Loucy (cell line): ENCODE measurements around the gene WNT2B.
"Not testable (repeated sequence)": the region's sequence is repeated elsewhere in the genome, so short reads cannot be mapped to it uniquely, and the experiment has no call there.

Source experiments
- CTCF ChIP-seq: fragments of 200-600 bp; sonication (generic); conservative IDR thresholded peaks from 2 replicates; pipeline ENCODE4 v1.5.1; 2014; ENCODE audit warnings: mild to moderate bottlenecking, antibody characterized with exemption, low read length
- EZH2phosphoT487 ChIP-seq: fragments of 200-600 bp; IDR thresholded peaks from 2 replicates; pipeline ENCODE4 v1.6.1; 2018; ENCODE audit warnings: antibody characterized with exemption, mild to moderate bottlenecking, moderate library complexity, borderline replicate concordance

GRCh38 chr1:112487686-112488085 is 21.1 kb upstream of the WNT2B start:
- TF ChIP-seq CTCF, EZH2phosphoT487: not testable (repeated sequence)
